HG02588 (cell line): ENCODE measurements around the gene SUMO3.
A peak's percentile ranks its signal among the peaks of the same experiment; 100 is the strongest.

Experiments used
- ATAC-seq: cut with Tn5 transposase; IDR thresholded peaks from one replicate; pipeline ENCODE4 v1.9.1; 2021; ENCODE audit warnings: mild to moderate bottlenecking, moderate library complexity; ENCODE audit not compliant: unreplicated experiment

SUMO3 gene

GRCh38 chr21:44817914-44818639 is at the start of gene SUMO3:
Gene SUMO3 (minus strand): TSS chr21:44818062. CDS start chr21:44817968, 94 bp downstream.
- ATAC-seq = peak; percentile 60

DNA sequence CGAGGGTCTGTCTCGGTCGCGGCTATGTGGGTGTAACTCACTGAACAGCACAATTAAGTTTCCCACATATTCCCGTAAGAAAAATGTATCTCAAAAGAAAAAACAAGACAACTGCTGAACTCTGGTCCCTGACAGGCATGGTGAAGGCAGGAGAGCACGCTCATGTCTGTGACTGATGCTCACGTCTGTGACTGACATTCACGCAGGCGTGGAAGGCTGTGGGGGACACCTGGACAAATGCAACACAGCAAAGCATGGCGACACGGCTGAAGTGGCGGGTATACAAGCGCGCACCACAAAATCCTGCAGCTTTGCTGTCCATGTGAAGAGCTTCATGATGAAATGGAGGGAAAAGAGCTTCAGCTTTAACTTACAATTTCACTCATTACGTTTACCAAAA is 49.6 kb upstream of the SUMO3 start:
- ATAC-seq = no peak

DNA sequence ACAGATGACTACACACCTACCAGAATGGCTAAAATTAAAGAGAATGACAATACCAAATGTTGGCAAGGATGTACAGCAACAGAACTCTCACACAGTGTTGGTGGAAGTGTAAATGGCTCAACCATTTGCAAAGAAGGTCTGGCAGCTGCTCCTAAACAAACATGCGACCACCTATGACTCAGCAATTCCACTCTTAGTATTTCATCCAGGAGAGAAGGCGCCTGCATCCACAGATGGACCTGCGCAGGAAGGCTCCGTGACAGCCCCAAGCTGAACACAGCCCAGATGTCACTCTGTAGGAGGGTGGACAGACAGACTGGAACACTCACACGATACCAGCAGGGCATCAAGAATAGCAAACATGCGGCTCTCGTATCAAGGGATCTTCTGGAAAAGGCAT is 48.9 kb upstream of the SUMO3 start:
- ATAC-seq = no peak

- ATAC-seq = peak; percentile 46
Measured at GRCh38 chr21:44865561-44866280, 47.9 kb upstream of the SUMO3 start.

DNA sequence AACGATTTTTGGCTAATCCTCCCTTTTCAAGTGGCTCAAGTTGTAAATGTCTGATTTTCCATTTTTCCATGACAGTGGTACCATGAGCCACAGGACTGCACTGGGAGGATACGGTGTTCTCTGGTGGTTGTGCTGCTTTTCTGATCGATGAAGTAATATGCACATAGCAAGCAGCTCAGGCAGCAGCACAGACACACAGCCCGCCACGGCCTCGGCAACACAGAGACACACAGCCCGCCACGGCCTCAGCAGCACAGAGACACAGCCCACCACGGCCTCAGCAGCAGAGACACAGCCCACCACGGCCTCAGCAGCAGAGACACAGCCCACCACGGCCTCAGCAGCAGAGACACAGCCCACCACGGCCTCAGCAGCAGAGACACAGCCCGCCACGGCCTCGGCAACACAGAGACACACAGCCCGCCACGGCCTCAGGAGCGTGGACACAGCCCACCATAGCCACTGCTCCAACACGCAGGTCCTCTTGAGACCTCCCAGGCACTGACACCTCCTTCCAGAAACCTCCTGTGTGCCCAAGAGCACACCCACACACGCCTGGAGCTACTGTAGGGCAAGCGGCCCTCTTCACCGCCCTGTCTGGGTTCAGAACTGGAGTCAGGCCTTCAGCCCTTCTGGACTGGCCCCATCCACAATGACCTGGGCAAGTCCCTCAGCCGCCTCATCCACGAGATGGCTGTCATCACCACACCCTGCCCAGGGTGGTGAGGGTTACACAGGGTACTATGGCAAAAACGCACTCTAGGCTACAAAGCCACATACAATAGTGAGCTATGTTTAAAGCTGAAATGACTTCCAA is 45.2 kb upstream of the SUMO3 start:
- ATAC-seq = no peak

DNA sequence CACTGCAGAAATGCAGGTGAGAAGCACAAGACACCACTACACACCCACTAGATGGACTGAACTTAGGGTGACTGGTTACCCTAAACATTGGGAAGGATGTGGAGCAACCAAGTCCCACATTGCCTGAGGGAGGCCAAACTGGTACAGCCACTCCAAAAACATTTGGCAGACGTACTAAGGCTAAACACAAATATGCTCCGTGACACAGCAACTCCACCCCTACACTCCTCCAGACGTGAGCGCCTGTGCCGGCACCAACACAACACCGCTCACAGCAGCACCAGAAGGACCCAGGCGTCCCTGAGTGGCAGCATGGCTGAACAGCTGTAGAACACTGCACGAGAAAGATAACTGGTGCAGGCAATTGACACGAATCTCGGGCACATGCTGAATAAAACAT is 40.9 kb upstream of the SUMO3 start:
- no peak for ATAC-seq

DNA sequence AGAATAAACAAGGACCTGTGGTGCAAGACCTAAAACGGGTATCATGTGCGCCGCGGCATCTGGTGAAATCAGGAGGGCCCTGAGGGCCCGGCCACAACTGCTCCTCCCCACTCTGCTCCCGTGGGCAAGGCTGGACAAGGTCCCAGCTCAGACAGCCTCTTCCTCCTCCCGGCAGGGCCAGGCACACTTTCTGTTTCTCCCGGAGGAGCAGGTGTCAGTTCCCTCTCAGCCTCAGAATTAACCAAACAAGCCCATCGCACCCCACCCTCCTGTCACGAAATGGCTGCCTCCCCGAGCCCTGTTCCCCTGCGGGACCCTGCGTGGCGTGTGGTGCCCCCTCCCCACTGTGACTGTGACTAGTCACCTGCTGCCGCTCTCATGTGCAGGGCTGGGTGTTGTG is 40.4 kb upstream of the SUMO3 start:
- no peak for ATAC-seq

- ATAC-seq = no peak
Measured at GRCh38 chr21:44857127-44857892, 39.4 kb upstream of the SUMO3 start.

DNA sequence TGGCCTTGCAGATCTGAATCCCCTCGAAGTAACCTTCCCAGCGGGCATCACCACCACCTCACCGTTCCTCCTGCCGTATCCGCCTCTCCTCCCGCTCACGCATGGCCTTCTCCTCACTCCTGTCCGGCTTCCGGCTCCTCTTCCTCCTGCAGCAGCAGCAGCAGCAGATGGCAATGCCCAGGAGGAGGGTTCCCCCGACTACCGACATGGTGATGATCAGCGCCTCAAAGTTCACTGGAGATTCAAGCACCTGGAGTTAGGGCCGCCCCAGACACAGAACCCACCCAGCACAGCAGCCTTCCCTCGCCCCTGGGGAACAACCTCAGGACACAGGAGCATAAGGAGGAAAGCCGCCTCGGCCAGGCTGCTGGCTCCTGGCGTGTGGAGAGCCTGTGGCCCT is 38.3 kb upstream of the SUMO3 start:
- no peak for ATAC-seq

DNA sequence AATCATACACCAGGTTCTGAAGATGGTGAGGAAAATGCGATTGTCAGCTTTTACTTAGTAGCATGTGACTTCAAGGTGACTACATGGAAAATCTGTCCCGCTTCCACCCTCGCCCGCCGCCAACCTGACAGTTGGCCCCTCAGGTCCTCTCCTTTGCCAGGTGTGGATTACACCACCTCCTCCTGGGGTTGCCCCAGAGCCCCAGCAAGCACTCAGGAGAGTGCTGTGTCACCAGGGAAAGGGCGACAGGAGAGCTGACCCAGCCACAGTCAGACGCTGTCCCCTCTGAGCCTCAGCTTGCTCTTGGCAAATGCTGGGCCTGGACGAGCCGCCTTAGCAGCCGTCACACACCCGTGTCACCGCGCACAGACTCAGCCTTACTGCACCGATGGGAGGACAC is 37.7 kb upstream of the SUMO3 start:
- ATAC-seq = no peak

DNA sequence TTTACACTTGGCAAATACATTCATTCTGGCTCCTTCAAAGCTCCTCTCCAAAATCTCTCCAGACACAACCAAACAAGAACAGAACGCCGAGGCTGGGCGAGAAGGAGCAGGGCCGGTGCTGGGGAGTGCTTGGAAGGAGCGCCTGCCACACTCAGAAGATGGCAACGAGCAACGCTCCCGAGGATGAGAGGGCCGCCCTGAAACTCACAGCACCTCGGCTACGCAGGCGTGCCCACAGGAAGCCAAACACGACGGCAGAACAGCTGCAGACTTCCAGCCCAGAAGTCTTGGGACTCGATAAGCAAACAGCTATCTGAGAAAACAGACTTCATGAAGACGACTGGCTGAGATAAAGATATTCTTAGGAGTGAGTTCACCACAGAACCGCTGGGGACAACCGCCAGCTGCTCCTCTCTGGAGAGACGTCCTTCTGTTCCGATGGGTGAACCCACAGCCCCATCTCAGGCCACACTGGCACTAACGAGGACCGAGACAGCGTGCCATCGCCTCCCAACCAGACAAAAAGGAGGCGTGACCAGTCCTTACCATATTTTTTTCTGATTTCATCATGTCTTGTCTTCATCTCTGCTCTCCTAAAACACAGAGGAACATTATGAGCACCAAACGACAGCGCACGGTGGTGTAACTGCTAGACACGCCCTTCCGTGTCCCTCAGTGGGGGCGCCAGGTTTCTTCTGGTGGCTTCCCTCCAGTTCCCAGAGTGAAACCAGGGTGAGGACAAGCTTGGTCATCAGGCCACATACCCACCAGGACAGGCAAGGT is 37.0 kb upstream of the SUMO3 start:
- ATAC-seq = no peak

GRCh38 chr21:44854391-44854663 is 36.5 kb upstream of the SUMO3 start:
- ATAC-seq = no peak

- no peak for ATAC-seq
Measured at GRCh38 chr21:44853601-44854390, 35.9 kb upstream of the SUMO3 start.

GRCh38 chr21:44850905-44851657 is 33.2 kb upstream of the SUMO3 start:
- ATAC-seq = no peak

DNA sequence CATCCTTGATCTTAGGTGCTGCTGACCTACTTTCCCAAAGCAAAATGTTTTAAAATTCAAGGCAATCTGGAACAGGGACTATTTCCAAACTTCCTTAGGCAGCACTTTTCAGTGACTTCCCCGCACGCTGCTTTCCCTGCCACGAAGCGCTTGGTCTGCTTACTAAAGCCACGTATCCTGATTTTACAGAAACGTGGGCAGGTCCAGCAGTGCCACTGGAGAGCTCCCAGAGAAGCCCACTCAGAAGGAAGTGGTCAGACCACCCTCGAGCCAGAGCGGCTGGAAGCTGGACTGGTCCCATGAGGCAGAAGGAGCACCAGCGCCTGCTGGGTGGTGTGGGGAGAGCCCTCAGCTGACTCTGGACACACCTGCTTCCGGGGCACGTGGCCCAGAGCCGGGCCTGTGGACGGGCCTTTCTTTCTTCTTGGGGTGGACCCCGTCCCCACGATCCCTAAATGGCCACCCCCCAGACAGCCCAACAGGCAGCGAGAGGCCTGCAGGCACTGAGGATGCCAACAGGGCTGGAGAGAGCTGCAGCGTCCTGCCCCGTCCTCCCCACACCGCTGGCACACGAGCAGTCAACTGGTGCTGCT is 32.4 kb upstream of the SUMO3 start:
- ATAC-seq = no peak

DNA sequence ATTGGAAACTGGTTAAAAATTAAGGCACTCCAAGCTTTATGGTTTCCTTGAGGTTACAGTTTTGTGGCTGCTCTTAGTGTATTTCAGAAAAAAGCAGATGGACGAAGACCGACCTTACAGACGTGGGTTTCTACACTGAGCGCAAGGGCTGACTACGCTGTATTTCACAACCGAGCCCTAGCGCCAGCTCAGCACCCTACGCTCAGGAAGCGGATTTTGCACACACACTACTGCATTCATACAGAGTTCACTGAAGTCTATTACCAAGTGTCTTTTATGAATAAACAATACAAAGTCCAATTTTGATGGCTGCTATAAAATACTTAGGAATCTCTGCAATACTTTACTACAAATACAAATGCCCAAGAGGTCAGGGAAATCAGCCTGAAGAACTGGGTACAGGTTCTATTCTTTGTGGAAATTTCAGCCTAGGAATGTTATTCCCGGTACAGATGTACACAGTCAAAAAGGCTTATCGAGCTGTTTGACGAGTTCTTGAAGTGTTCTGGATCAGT is 31.8 kb upstream of the SUMO3 start:
- ATAC-seq = no peak

GRCh38 chr21:44848821-44849521 is 31.1 kb upstream of the SUMO3 start:
- no peak for ATAC-seq
